GM21423 (cell line): ENCODE measurements around the gene BMERB1.
"Not testable (repeated sequence)": the region's sequence is repeated elsewhere in the genome, so short reads cannot be mapped to it uniquely, and the experiment has no call there.

Experiments used
- ATAC-seq: cut with Tn5 transposase; IDR thresholded peaks from one replicate; pipeline ENCODE4 v1.9.1; 2021; ENCODE audit warnings: mild to moderate bottlenecking, moderate library complexity; ENCODE audit not compliant: unreplicated experiment

Gene BMERB1

DNA sequence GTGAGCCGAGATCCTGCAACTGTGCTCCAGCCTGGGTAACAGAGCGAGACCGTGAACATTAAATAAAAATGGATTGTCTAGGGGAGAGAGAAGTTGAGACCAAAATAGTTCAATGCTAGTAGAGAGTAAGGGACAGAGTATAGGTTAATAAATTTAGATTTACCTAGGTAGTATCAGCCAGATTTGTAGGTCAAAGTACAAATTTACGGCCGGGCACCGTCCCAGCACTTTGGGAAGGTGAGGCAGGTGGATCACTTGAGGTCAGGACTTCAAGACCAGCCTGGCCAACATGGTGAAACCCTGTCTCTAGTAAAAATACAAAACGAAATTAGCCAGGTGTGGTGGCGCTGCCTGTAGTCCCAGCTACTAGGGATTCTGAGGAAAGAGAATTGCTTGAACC, 12.2 kb upstream of the BMERB1 start:
- no peak for ATAC-seq

- no peak for ATAC-seq
Observed at GRCh38 chr16:15425861-15426260, 8.5 kb upstream of the BMERB1 start.

DNA sequence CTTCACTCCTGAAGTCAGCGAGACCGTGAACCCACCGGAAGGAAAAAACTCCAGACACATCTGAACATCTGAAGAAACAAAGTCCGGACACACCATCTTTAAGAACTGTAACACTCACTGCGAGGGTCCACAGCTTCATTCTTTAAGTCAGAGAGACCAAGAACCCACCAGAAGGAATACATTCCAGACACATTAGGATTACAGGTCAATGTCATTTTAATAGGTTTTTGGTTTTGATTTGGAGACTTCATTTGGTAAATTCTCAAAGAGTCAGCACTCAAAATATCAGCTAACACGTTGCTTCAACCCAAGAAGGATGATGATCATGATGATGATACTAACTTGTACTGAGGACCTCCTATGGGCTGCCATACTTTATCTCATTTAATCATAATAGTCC, 7.6 kb upstream of the BMERB1 start:
- ATAC-seq = no peak

- ATAC-seq = no peak
Observed at GRCh38 chr16:15427648-15428239, 6.6 kb upstream of the BMERB1 start.

DNA sequence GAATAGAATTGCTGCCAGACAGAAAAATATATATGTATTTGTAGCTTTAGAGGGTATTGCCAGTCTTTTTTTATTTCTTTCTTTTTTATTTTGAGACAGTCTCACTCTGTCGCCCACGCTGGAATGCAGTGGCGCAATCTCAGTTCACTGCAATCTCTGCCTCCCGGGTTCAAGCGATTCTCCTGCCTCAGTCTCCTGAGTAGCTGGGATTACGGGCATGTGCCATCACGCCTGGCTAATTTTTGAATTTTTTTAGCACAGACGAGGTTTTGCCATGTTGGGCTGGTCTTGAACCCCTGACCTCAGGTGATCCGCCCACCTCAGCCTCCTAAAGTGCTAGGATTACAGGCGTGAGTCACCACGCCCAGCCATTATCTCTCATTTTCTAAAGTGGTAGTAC, 3.5 kb upstream of the BMERB1 start:
- not testable (repeated sequence) for ATAC-seq

DNA sequence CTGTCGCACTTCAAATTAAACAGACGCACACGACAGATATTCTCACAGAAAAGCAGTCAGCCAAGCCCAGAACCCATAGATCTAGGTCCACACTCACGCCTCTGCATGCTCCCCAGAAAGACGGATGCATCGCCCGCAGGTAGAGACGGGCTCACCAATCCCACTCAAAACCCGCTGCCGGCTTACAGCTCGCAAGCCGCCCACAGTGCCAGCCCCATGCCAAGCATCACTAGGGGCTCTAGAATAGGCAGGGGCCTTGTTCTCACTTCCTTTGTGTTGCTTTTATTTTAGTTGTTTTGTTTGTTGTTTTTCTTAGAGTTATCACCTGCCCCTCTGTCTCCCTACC, 336 bp upstream of the BMERB1 start:
- ATAC-seq = no peak

DNA sequence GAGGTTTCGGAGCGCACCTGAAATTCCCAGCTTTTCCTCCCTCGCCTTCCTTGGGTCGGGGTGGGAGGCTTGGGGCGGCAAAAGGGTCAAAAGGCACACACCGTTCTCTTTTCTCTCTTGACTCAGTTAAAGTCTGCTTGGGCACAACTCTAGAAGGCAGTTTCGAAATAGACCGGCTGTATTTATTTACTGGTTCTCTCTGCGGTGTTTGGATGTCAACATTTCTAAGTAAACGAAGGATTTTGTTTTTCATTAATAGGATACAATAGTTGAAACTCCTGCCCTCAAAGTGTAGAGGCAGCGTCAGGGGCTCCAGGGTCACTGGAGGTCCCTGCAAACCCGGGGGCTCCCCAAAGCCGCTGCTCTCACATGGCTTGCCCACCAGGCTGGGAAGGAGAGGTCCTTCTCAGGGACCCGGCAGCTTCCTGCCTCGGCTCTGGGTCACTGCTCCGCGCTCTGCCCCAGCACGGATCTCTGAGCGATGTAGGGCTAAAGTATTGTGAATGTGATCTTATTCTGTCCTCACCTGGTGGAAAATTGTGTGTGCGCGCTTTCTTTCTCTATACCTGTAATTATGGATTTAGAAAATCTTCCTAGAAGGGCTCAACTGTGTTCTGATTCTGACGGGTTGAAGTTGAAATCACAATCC, 952 bp downstream of the BMERB1 start:
- ATAC-seq = no peak

DNA sequence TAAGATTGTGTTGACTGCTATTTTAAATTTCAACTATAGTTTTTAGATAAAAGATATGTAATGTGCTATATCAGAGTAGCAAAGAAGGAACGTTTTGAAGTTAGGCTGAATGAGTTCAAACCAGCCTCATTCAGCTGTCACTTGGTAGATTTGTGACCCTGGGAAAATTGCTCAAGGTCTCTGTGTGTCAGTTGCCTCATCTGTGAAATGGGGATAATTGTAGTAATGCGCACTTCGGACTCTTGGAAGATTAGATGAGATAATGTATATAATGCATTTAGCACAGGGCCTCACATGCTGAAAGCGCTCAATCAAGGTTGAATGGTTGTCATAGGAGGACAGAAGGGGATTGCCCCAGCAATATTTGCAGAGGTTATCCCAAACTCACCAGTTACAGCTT, 4.7 kb downstream of the BMERB1 start:
- ATAC-seq = no peak

- ATAC-seq = no peak
Observed at GRCh38 chr16:15439521-15439920, 5.1 kb downstream of the BMERB1 start.

DNA sequence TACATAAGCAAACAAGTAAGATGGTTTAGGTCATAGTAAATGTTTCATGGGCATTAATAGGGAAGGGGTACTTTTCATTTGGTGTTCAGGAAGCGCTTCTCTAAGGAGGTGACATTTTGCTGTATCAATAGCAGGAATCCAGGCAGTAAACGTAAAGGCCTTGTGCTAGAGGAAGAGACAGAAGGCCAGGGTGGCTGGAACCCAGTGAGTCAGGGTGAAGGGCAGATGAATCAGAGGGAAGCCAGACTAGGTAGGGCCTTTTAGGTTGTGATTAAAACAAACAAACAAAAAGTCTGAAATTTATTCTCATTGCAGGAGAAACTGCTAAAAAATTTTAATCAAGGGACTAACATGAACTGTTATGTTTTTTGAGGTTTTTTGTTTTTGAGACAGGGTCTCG, 6.5 kb downstream of the BMERB1 start:
- no peak for ATAC-seq

- ATAC-seq = not testable (repeated sequence)
Observed at GRCh38 chr16:15442140-15442539, 7.8 kb downstream of the BMERB1 start.

DNA sequence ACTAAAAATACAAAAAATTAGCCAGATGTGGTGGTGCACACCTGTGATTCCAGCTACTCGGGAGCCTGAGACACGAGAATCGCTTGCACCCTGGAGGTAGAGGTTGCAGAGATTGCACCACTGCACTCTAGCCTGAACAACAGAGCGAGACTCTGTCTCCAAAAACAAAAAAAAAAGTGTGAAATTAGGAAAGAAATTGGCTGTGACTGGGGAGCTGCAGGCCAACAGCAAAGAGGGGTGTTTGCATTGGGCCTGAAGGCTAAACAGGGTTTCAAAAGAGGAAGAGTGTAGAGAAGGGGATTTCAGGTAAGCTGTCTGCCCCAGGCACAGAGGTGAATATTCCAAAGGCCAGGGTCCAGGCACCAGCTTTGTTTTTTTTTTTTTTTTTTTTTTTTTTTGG, 9.4 kb downstream of the BMERB1 start:
- ATAC-seq = no peak

DNA sequence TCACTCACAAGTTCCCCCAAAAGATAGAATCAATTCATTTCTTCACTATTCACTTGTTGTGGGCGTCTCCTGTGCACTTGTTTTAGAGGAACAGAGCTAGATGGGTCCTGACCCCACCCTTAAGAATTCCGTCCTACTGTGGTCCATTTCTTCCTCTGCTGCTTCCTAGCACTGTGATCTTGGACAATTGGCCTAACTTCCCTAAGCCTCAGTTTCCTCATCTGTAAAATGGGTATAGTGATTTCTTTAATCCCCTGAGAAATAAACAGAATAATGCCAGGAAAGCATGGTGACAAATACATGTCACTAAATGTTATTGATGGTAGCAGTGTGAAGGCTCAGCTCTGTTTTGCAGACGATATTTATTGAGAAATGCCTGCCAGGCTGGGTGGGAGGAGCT, 9.9 kb downstream of the BMERB1 start:
- ATAC-seq = no peak

DNA sequence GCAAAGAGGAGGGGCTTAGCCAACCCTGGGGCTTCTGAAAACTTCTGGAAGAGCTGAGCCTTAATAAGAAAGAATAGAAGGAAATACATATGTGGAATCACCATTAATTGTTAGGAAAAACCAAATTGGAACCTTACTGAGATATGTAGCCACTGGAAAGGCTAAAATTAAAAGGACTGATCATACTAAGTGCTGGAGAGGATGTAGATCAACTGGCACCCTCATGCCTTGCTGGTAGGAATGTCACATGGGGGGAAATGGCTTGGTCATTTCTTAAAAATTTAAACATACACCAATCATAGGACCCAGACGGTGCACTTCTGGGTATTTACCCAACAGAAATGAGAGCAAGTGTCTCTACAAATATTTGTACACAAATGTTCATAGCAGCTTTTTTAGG, 11.1 kb downstream of the BMERB1 start:
- ATAC-seq = no peak

GRCh38 chr16:15446901-15447300, 12.5 kb downstream of the BMERB1 start:
- ATAC-seq = no peak

GRCh38 chr16:15450624-15451023, 16.2 kb downstream of the BMERB1 start:
- no peak for ATAC-seq

DNA sequence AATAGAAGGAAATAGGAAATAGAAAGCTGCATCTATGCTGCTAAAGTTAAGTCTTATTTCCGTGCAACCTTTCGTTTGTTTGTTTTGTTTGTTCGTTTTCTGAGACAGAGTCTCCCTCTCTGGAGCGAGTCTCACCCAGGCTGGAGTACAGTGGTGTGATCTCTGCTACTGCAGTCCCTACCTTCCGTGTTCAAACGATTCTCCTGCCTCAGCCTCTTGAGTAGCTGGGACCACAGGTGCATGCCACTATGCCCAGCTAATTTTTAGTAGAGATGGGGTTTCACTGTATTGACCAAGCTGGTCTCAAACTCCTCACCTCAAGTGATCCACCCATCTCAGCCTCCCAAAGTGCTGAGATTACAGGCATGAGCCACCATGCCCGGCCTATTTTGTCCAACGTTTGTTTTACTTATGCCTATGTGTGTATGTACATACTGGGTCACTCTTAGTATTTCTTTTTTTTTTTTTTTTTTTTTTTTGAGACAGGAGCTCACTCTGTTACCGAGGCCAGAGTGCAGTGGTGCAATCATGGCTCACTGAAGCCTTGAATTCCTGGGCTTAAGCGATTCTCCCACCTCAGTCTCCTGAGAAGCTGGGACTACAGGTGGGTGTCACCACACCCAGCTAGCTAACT, 16.8 kb downstream of the BMERB1 start:
- no peak for ATAC-seq

DNA sequence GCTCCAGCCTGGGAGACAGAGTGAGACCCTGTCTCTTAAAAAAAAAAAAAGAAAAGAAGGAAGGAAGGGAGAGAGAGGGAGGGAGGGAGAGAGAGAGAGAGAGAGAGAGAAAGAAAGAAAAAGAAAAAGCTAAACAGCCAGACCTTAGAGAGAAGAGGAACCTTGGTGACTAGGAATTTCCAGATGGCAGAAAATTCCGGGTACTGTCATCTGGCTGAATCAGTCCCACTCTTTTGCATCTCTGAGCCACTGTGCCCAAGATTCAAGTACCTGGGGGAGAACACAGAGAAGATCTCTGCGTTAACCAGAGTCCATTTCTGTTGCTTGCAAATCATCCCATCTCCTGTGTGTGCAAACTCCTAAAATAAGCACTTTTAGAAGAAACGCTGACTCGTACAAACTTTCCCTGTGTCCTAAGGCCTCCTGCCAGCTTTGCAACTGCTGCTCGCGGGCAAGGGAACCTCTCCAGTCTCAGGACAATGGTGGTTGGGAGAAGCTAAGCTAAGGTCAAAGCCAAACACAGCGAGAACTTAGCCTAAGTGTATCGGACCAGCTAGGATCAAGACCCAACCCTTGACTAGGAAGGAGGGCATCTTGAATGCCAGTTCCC, 18.0 kb downstream of the BMERB1 start:
- ATAC-seq = no peak

- ATAC-seq = not testable (repeated sequence)
Observed at GRCh38 chr16:15453296-15453695, 18.9 kb downstream of the BMERB1 start.

DNA sequence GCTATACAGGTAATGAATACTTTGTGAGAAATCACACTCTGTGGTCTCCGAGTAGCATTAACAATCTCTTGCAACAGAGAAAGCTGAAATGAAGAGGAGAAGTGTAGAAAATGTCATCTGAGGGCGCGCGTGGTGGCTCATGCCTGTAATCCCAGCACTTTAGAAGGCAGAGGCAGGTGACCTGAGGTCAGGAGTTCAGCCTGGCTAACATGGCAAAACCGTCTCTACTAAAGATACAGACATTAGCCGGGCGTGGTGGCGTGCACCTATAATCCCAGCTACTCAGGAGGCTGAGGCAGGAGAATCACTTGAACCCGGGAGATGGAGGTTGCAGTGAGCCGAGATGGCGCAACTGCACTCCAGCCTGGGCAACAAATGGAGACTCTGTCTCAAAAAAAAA, 20.5 kb downstream of the BMERB1 start:
- not testable (repeated sequence) for ATAC-seq

DNA sequence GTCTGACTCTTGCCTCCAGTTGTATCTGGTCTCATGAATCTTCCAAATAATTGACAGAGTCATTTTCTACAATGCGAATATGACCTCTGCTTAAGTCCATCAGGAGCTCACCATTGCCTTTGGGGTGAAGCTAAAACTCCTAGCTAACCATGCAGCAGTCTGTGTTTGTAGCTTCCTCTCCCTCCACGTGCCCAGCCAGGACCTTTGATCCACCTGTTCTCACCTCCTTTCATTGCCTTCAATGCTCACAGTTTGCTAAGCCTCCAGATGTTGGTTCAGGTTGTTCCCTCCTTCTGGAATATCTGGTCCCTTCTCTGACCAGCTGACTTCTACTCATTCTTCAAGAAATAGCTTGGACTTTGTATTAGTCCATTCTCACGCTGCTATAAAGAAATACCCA, 23.0 kb downstream of the BMERB1 start:
- ATAC-seq = no peak

- no peak for ATAC-seq
Observed at GRCh38 chr16:15457958-15458357, 23.6 kb downstream of the BMERB1 start.
